K562 (cell line): Measurements from ENCODE around the gene PTH1R. TPM values are rescaled to one million over a fixed set of nuclear protein-coding genes. Genes with fewer than 3 reads are reported as not detected.

Source experiments
- ATAC-seq: fragments of 200-7000 bp; cut with Tn5 transposase; 3 replicates; pipeline ENCODE4 v1.9.1; 2020; ENCODE audit warnings: moderate library complexity
- BruUV-seq: library from RNA; stranded (reverse); fragments of 400-500 nt; replicated peaks from 2 replicates; lab custom pipeline; 2021; lab: Mats Ljungman, UMichigan
- CTCF ChIA-PET: fragments of 300-600 bp; formaldehyde crosslinking; extraction: SDS; loops from one replicate; lab custom pipeline; 2021; ENCODE audit warnings: low intra/inter-chr PET ratio; lab: Yijun Ruan, JAX
- POLR2A ChIA-PET: fragments of 300-600, 350-650 bp; sonication (Branson Sonifier 250); formaldehyde crosslinking; extraction: SDS; loops from one replicate; lab custom pipeline; 2021; ENCODE audit warnings: antibody characterized with exemption, inconsistent platforms; lab: Yijun Ruan, JAX
- DNase-seq, 4 experiments: peaks; one replicate each; pipeline versions ENCODE4 v3.0.0 to v3.0.0-alpha.2; 2011 to 2018; ENCODE audit warnings: low spot score in 3 of 4, mixed read lengths in 3 of 4; ENCODE audit errors: extremely low read depth in 1 of 4
- FAIRE-seq: peaks from 2 replicates; lab custom pipeline; 2011; peaks lifted over from hg19 to GRCh38; lab: Jason Lieb, UNC
- H2AFZ ChIP-seq: 2 replicates; pipeline ENCODE4 v1.6.0; 2011; ENCODE audit warnings: low read depth, low read length, control low read depth, inconsistent platforms
- H3K27ac ChIP-seq: fragments of 200-600 bp; 3 replicates; pipeline ENCODE4 v1.8.0; 2011; ENCODE audit warnings: low read depth, mild to moderate bottlenecking, control low read depth, inconsistent platforms, low read length, moderate library complexity, mixed read lengths; ENCODE audit errors: extremely low read depth
- H3K27me3 ChIP-seq, 2 experiments: fragments of 300-600 bp in 1 of 2; 2 replicates in 1 of 2; 3 replicates in 1 of 2; pipeline versions ENCODE4 v1.6.0 to v1.8.0; 2011; ENCODE audit warnings: inconsistent platforms in 2 of 2, low read length in 2 of 2, mild to moderate bottlenecking in 1 of 2, mixed read lengths in 1 of 2, moderate library complexity in 1 of 2; ENCODE audit not compliant: control insufficient read depth in 2 of 2, insufficient read depth in 2 of 2
- H3K36me3 ChIP-seq: fragments of 300-600 bp; 3 replicates; pipeline ENCODE4 v1.8.0; 2011; ENCODE audit warnings: mild to moderate bottlenecking, low read length, inconsistent platforms; ENCODE audit not compliant: control insufficient read depth, insufficient read depth
- H3K4me1 ChIP-seq, 2 experiments: fragments of 200-600 bp in 1 of 2; replicated peaks in 1 of 2; 2 replicates in 1 of 2; 3 replicates in 1 of 2; pipeline versions ENCODE4 v1.5.1 to v1.8.0; 2011; ENCODE audit warnings: inconsistent platforms in 2 of 2, low read length in 2 of 2, mild to moderate bottlenecking in 1 of 2, mixed read lengths in 1 of 2, moderate library complexity in 1 of 2; ENCODE audit not compliant: control insufficient read depth in 2 of 2, insufficient read depth in 2 of 2
- H3K4me2 ChIP-seq: 2 replicates; pipeline ENCODE4 v1.6.1; 2011; ENCODE audit warnings: low read length, control low read depth, inconsistent platforms, mixed read lengths; ENCODE audit not compliant: insufficient read depth
- H3K4me3 ChIP-seq: fragments of 200-600 bp; sonication (generic), shearing (Covaris generic); 2 replicates; pipeline ENCODE4 v1.5.1; 2016; ENCODE audit warnings: control low read depth, inconsistent platforms
- H3K79me2 ChIP-seq: fragments of 200-600 bp; 3 replicates; pipeline ENCODE4 v1.8.0; 2011; ENCODE audit warnings: low read length, inconsistent platforms; ENCODE audit not compliant: control insufficient read depth, insufficient read depth
- H3K9ac ChIP-seq, 2 experiments: 2 replicates each; pipeline versions ENCODE4 v1.6.0 to v1.6.1; 2011; ENCODE audit warnings: low read depth in 2 of 2, low read length in 2 of 2, control low read depth in 1 of 2, inconsistent platforms in 1 of 2, mild to moderate bottlenecking in 1 of 2, mixed read lengths in 1 of 2; ENCODE audit not compliant: insufficient read depth in 1 of 2
- H3K9me1 ChIP-seq: one replicate; pipeline ENCODE4 v1.6.0; 2011; ENCODE audit warnings: inconsistent platforms, mild to moderate bottlenecking, low read length, moderate library complexity; ENCODE audit not compliant: control insufficient read depth, insufficient read depth
- H3K9me3 ChIP-seq: replicated peaks from 2 replicates; pipeline ENCODE4 v1.5.1; 2011; ENCODE audit warnings: low read depth, low read length, inconsistent platforms; ENCODE audit not compliant: control insufficient read depth, insufficient read depth
- H4K20me1 ChIP-seq: replicated peaks from 2 replicates; pipeline ENCODE4 v1.6.1; 2011; ENCODE audit warnings: low read length, inconsistent platforms, mixed read lengths; ENCODE audit not compliant: control insufficient read depth, insufficient read depth
- ATF1 ChIP-seq, 2 experiments: fragments of 450-650 bp in 1 of 2; IDR thresholded peaks; 2 replicates each; pipeline ENCODE4 v1.6.1; 2016; ENCODE audit warnings: missing compliant biosample characterization in 1 of 2, missing genetic modification characterization in 1 of 2
- ATF2 ChIP-seq: sonication (generic); formaldehyde crosslinking; IDR thresholded peaks from 2 replicates; pipeline ENCODE4 v1.8.1; 2022; ENCODE audit warnings: missing genetic modification reagents
- ATF3 ChIP-seq, 2 experiments: fragments of 450-650 bp in 1 of 2; sonication (generic) in 1 of 2; formaldehyde crosslinking in 1 of 2; IDR thresholded peaks in 1 of 2; conservative IDR thresholded peaks in 1 of 2; 2 replicates each; pipeline versions ENCODE4 v1.6.1 to v1.8.1; 2016 to 2023; ENCODE audit warnings: mild to moderate bottlenecking in 2 of 2, moderate library complexity in 2 of 2, inconsistent platforms in 1 of 2, missing genetic modification reagents in 1 of 2
- ATF7 ChIP-seq: fragments of 450-650 bp; IDR thresholded peaks from 2 replicates; pipeline ENCODE4 v1.7.1; 2014; ENCODE audit warnings: mild to moderate bottlenecking, moderate library complexity
- BCOR ChIP-seq: fragments of 450-650 bp; IDR thresholded peaks from 2 replicates; pipeline ENCODE4 v1.6.1; 2016
- CREB1 ChIP-seq, 2 experiments: sonication (generic) in 1 of 2; formaldehyde crosslinking in 1 of 2; IDR thresholded peaks; 2 replicates each; pipeline versions ENCODE4 v1.6.1 to v1.8.0; 2012 to 2022; ENCODE audit warnings: inconsistent platforms in 1 of 2, mild to moderate bottlenecking in 1 of 2, missing genetic modification reagents in 1 of 2, moderate library complexity in 1 of 2
- CREM ChIP-seq: IDR thresholded peaks from 2 replicates; pipeline ENCODE4 v1.6.1; 2014; ENCODE audit warnings: antibody characterized with exemption, low read depth
- JUND ChIP-seq, 2 experiments: IDR thresholded peaks; 2 replicates in 1 of 2; 3 replicates in 1 of 2; pipeline ENCODE4 v1.6.1; 2011; ENCODE audit warnings: borderline replicate concordance in 2 of 2, low read depth in 2 of 2, low read length in 2 of 2, improper control_type of control experiment in 1 of 2, missing biosample characterization in 1 of 2, missing genetic modification characterization in 1 of 2, missing genetic modification reagents in 1 of 2
- KHSRP ChIP-seq: fragments of 450-650 bp; IDR thresholded peaks from 2 replicates; pipeline ENCODE4 v1.6.1; 2017
- MIER1 ChIP-seq: fragments of 450-650 bp; IDR thresholded peaks from 2 replicates; pipeline ENCODE4 v1.6.1; 2016; ENCODE audit warnings: antibody characterized with exemption, mild to moderate bottlenecking, low read depth
- NKRF ChIP-seq: fragments of 450-650 bp; IDR thresholded peaks from 2 replicates; pipeline ENCODE4 v1.6.1; 2016; ENCODE audit warnings: borderline replicate concordance
- RBM25 ChIP-seq: fragments of 200-400 bp; formaldehyde crosslinking; IDR thresholded peaks from 2 replicates; pipeline ENCODE4 v1.6.1; 2018; ENCODE audit warnings: low read length, low read depth, moderate library complexity; ENCODE audit not compliant: severe bottlenecking
- SMARCA5 ChIP-seq: fragments of 450-650 bp; IDR thresholded peaks from 2 replicates; pipeline ENCODE4 v1.6.1; 2016
- WGBS: fragments of 100-300 bp; shearing (Covaris generic); methylation state at CpG from one replicate; pipeline ENCODE4 v1.1.6; 2016; ENCODE audit warnings: low coverage, mixed read lengths; ENCODE audit not compliant: insufficient coverage; ENCODE audit errors: missing lambda C conversion rate; 5-methylcytosine and 5-hydroxymethylcytosine counted together
- in situ Hi-C: fragments of 300-500 bp; cut with MboI; formaldehyde crosslinking; loops from 4 replicates; pipeline ENCODE4 v1.15.0; 2018; ENCODE audit warnings: inconsistent platforms, mixed read lengths
- intact Hi-C: fragments of 100-400 bp; cut with micrococcal nuclease; formaldehyde crosslinking; loops from 2 replicates; pipeline ENCODE4 v1.14.2; 2022
- polyA plus RNA-seq, 8 experiments: library from polyadenylated mRNA; depleted of rRNA in 4 of 8; stranded (reverse) in 5 of 8; unstranded in 3 of 8; fragments of >200 nt; fragmentation: Nextera tagmentation in 2 of 8; fragmentation: Illumina TruSeq in 1 of 8; extraction: Ambion mirVana in 2 of 8; extraction: Trizol in 1 of 8; gene quantifications; 2 replicates each; pipeline versions ENCODE4 v1.2.1 to v1.2.3, GENCODE V29; 2011 to 2014; ENCODE audit warnings: inconsistent platforms in 1 of 8, missing spikeins in 1 of 8
- total RNA-seq, 7 experiments: library from RNA; depleted of rRNA in 6 of 7; stranded (reverse); fragments of >200 nt in 6 of 7; fragmentation: Illumina TruSeq in 2 of 7; extraction: Trizol in 2 of 7; gene quantifications; 2 replicates each; pipeline versions ENCODE4 v1.2.1 to v1.2.3, GENCODE V29; 2011 to 2021; ENCODE audit warnings: low replicate concordance in 1 of 7

Gene PTH1R
- total and polyA plus RNA-seq, 9 of the 15 experiments (the other 6 are each of a cell fraction or from before 2014, with no cell fraction given) = not detected

GRCh38 chr3:46893763-46894162 is 16.2 kb downstream of the PTH1R start:
- H3K4me2 ChIP-seq = no peak overlapping the region
- CTCF ChIA-PET = interaction anchor here (1.3 to 3.2 kb wide), 2 partner anchors 48 to 188 kb away, joined by 3 to 27 read pairs; no protein-coding TSS in a partner anchor
- DNase-seq = no peak
- H3K27ac ChIP-seq = no peak overlapping the region
- H3K4me1 ChIP-seq = peaks cover 0 to 34% of the 10 kb centered on the region in 2 experiments; a peak in 3 of 5 replicates
- H2AFZ ChIP-seq = no peak overlapping the region
- H3K36me3 ChIP-seq = no peaks in the 10 kb centered on the region
- POLR2A ChIA-PET = no interaction called here
- intact Hi-C loops = no loop called here
- BruUV-seq = no TSS peak
- H4K20me1 ChIP-seq = peaks cover 36% of the 10 kb centered on the region
- ATAC-seq = no peak
- H3K79me2 ChIP-seq = no peaks in the 10 kb centered on the region
- FAIRE-seq = no peak
- peaks cover 20 to 62% of the 10 kb centered on the region in 2 experiments; a peak in 4 of 5 replicates for H3K27me3 ChIP-seq
- in situ Hi-C loops = no loop called here
- 3% methylated on average over 9 of the region's 9 CpGs for WGBS
- no peaks in the 10 kb centered on the region for H3K9me1 ChIP-seq
- H3K9me3 ChIP-seq = no peaks in the 10 kb centered on the region
- no peak overlapping the region for H3K9ac ChIP-seq
- H3K4me3 ChIP-seq = no peak overlapping the region
- TF ChIP-seq ATF2 (CRISPR knock-in tag) = peak; percentile 89; the same call in 1 of the 2 replicates
- TF ChIP-seq CREB1 (IDR thresholded peaks at IDR 0.05) = no peak; the same call in 1 of the 2 replicates
- peak; percentile 42; the same call in 1 of the 2 replicates for TF ChIP-seq CREB1 (CRISPR knock-in tag; IDR thresholded peaks at IDR 0.05)
- TF ChIP-seq BCOR = peak; percentile 84
- TF ChIP-seq NKRF = no peak
- TF ChIP-seq ATF3 (IDR thresholded peaks at IDR 0.05) = peak; percentile 89
- TF ChIP-seq ATF3 (CRISPR knock-in tag; conservative IDR thresholded peaks at IDR 0.05) = no peak
- peak; percentile 77 for TF ChIP-seq CREM
- peak; percentile 94 for TF ChIP-seq ATF7
- peak; percentile 38 for TF ChIP-seq RBM25
- no peak for TF ChIP-seq KHSRP
- no peak for TF ChIP-seq MIER1
- peak; percentile 45; the same call in 1 of the 2 replicates for TF ChIP-seq SMARCA5
- TF ChIP-seq JUND (IDR thresholded peaks at IDR 0.05; ENCODE audit: borderline replicate concordance, low read depth, low read length) = peak; percentile 69
- peak; percentile 73; the same call in 1 of the 3 replicates for TF ChIP-seq JUND (tag; IDR thresholded peaks at IDR 0.05; ENCODE audit: borderline replicate concordance, low read depth, low read length)
- TF ChIP-seq ATF1 (CRISPR knock-in tag; IDR thresholded peaks at IDR 0.05) = no peak
- TF ChIP-seq ATF1 (tag; IDR thresholded peaks at IDR 0.05) = peak; percentile 70
